ENCODE results near the gene SLC8B1. TPM values are rescaled to one million over a fixed set of nuclear protein-coding genes. Genes with fewer than 3 reads are reported as not detected.

Gene SLC8B1
- total RNA-seq, result 2.5 and 5.8 TPM in 2 replicates
- 4.0 and 4.3 TPM in 2 replicates for polyA plus RNA-seq

DNA sequence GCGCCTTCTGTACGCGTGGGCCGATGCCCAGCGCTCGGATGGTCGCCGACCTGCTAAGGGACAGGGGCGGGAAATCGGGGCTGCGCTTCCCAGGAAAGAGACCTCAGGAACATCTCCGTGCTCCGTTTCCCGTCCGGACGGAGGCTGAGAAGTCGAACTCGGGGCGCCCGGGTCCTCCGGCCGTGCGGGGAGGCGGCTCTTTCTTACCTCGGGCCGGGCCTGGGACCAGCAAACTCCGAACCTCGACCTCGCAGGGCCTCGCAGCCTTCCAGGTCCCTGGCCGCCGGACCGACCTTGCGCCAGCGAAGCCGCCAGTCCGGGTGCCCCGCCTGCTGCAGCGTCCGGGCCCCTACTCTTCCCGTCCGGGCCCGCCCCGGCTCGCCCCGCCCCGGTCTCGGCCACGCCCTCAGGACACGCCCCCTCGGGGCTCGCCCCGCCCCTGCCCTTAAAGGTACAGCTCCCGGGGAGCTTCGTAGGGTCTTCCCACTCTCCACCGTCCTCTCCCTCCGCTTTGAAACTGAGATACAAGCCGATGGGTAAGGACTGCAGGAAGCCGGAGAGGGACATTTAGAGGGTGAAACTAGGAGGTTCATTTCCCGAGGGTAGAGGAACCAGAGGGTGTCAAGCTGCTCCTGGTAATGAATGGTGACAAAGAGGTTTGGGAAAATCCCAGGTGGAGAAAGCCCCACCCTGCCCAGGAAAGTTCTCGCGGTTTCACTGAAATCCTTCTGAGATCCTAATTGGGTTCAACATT is at the start of gene SLC8B1:
TSS of gene SLC8B1 (minus strand) at position 324 of the 754 bp plus-strand sequence. CDS start 2,231 bp downstream, outside the sequence.
- Histone ChIP-seq H3K27ac (no peak within 1 kb of the TSS), H3K4me3 (peak within 1 kb of the TSS; percentile 39)

DNA sequence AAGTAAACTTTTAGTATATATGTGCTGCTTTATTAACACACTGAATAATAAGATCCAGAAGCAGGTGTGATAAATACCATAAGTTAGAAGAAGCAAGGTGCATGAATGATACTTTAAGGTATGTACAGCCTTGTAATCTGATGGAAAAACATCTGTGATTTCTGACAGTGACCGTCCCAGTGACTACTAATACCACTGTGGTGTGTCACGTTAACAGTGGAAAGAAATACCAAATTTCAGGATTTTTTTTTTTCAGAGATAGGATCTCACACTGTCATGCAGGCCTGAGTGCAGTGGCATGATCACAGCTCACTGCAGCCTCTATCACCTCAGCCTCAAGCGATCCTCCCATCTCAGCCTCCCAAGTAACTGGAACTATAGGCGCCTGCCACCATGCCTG is 47.3 kb upstream of the SLC8B1 start:
- Histone ChIP-seq H3K27me3 (no peaks in the 10 kb centered on the region), H3K9me3 (ENCODE audit: low read depth) (no peaks in the 10 kb centered on the region), H3K36me3 (no peaks in the 10 kb centered on the region), H3K4me1 (ENCODE audit: low read depth) (no peaks in the 10 kb centered on the region), H3K4me3 (no peak overlapping the region), H3K27ac (no peak overlapping the region)
- DNase-seq (ENCODE audit: low read depth in 1 of 2, low spot score in 1 of 2), result no peak
- TF ChIP-seq, protein P1, sequence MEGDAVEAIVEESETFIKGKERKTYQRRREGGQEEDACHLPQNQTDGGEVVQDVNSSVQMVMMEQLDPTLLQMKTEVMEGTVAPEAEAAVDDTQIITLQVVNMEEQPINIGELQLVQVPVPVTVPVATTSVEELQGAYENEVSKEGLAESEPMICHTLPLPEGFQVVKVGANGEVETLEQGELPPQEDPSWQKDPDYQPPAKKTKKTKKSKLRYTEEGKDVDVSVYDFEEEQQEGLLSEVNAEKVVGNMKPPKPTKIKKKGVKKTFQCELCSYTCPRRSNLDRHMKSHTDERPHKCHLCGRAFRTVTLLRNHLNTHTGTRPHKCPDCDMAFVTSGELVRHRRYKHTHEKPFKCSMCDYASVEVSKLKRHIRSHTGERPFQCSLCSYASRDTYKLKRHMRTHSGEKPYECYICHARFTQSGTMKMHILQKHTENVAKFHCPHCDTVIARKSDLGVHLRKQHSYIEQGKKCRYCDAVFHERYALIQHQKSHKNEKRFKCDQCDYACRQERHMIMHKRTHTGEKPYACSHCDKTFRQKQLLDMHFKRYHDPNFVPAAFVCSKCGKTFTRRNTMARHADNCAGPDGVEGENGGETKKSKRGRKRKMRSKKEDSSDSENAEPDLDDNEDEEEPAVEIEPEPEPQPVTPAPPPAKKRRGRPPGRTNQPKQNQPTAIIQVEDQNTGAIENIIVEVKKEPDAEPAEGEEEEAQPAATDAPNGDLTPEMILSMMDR (IDR thresholded peaks at IDR 0.05; ENCODE audit: low read depth, low read length), result no peak

More for the DNA sequence above, at the start of gene SLC8B1:
- H3K4me1 ChIP-seq (ENCODE audit: low read depth), result no peaks in the 10 kb centered on the region
- no peaks in the 10 kb centered on the region for H3K36me3 ChIP-seq
- TF ChIP-seq, protein P1 (IDR thresholded peaks at IDR 0.05; ENCODE audit: low read depth, low read length), result no peak
- peaks cover 11% of the 10 kb centered on the region for H3K27me3 ChIP-seq
- peak; percentile 85 to 91 for DNase-seq (ENCODE audit: low read depth in 1 of 2, low spot score in 1 of 2)
- no peaks in the 10 kb centered on the region for H3K9me3 ChIP-seq (ENCODE audit: low read depth)

DNA sequence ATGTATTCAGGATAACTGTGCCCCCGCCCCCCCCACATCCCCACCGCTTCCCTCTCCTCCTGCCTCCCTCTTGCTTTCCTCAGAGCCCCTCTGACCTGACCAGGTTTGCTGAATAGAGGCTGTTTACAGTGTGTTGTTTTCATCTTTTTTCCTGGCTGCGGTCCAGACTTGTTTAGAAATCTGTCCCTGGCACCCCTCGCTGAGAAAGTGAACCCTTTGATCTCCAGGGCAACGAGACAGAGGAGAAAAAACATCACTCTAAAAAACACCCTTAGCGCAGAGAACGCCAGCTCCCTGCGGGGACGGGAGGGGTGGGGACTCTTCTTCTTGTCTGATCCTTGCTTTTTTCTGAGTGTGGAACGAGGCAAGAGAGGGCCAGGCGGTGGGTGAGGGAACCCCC is 46.3 kb upstream of the SLC8B1 start:
- H3K27ac ChIP-seq, result no peak overlapping the region
- TF ChIP-seq, protein P1 (IDR thresholded peaks at IDR 0.05; ENCODE audit: low read depth, low read length), result no peak

DNA sequence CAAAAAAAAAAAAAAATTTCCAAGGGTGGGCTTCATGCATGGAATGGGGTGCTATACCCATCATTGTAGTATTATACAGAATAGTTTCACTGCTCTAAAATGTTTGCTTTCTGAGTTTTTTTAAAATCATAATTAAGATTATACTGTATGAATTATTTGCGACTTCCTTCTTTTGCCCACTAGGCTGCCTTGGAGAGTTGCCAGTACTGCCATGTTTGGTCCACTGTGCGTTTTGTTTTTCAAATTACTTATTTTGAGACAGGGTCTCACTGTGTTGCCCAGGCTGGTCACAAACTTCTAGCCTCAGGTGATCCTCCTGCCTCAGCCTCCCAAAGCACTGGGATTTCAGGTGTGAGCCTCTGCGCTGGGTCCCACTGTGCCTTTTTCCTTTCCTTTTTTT is 43.4 kb upstream of the SLC8B1 start:
- TF ChIP-seq, protein P1 (IDR thresholded peaks at IDR 0.05; ENCODE audit: low read depth, low read length), result no peak
- H3K27me3 ChIP-seq, result no peaks in the 10 kb centered on the region
- H3K27ac ChIP-seq, result no peak overlapping the region
- no peak for DNase-seq (ENCODE audit: low read depth in 1 of 2, low spot score in 1 of 2)
- H3K4me3 ChIP-seq, result no peak overlapping the region
- peaks cover 3% of the 10 kb centered on the region for H3K36me3 ChIP-seq
- H3K4me1 ChIP-seq (ENCODE audit: low read depth), result no peaks in the 10 kb centered on the region
- H3K9me3 ChIP-seq (ENCODE audit: low read depth), result no peaks in the 10 kb centered on the region

More for the DNA sequence above, 46.3 kb upstream of the SLC8B1 start:
- Histone ChIP-seq H3K4me3 (no peak overlapping the region), H3K4me1 (ENCODE audit: low read depth) (no peaks in the 10 kb centered on the region), H3K36me3 (no peaks in the 10 kb centered on the region), H3K27me3 (no peaks in the 10 kb centered on the region), H3K9me3 (ENCODE audit: low read depth) (no peaks in the 10 kb centered on the region)
- DNase-seq (ENCODE audit: low read depth in 1 of 2, low spot score in 1 of 2), result no peak

DNA sequence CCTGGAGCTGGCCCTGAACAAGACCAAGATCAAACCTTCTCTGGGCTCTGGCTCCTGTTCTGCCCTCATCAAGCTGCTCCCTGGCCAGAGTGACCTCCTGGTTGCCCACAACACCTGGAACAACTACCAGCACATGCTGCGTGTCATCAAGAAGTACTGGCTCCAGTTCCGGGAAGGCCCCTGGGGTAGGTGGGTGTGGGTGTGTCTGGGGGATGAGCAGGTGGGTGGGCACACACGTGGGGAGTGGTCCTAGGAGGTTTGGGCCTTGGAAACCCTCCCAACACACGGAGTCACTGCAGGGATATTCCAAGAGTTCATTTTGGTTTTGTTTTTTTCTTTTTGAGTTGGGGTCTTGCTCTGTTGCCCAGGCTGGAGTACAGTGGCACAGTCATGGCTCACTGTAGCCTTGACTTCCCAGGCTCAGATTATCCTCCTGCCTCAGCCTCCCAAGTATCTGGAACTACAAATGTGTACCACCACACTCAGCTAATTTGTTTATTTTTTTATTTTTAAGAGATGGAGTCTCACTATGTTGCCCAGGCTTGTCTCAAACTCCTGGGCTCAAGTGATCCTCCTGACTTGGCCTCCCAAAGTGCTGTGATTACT is 40.0 kb upstream of the SLC8B1 start:
- no peaks in the 10 kb centered on the region for H3K4me1 ChIP-seq (ENCODE audit: low read depth)
- peaks cover 3% of the 10 kb centered on the region for H3K36me3 ChIP-seq
- no peak overlapping the region for H3K27ac ChIP-seq
- TF ChIP-seq, protein P1 (IDR thresholded peaks at IDR 0.05; ENCODE audit: low read depth, low read length), result no peak
- DNase-seq (ENCODE audit: low read depth in 1 of 2, low spot score in 1 of 2), result no peak
- H3K4me3 ChIP-seq, result no peak overlapping the region
- H3K9me3 ChIP-seq (ENCODE audit: low read depth), result no peaks in the 10 kb centered on the region
- H3K27me3 ChIP-seq, result no peaks in the 10 kb centered on the region

All from cardiac muscle cell (in vitro differentiated cells and primary cell).